IMR-90 (cell line): Measurements from ENCODE around the gene KCNIP3. TPM values are rescaled to one million over a fixed set of nuclear protein-coding genes. Genes with fewer than 3 reads are reported as not detected.

Experiments used
- ATAC-seq: fragments of 200-7000 bp; cut with Tn5 transposase; 2 replicates; pipeline ENCODE4 v1.9.1; 2020; ENCODE audit warnings: low read depth, mild to moderate bottlenecking, moderate library complexity
- BruUV-seq: library from RNA; stranded (reverse); fragments of 400-500 nt; replicated peaks from 2 replicates; lab custom pipeline; 2021; lab: Mats Ljungman, UMichigan
- CTCF ChIA-PET: fragments of 300-600 bp; formaldehyde crosslinking; extraction: SDS; loops from one replicate; lab custom pipeline; 2021; ENCODE audit warnings: antibody characterized with exemption; lab: Yijun Ruan, JAX
- POLR2A ChIA-PET: fragments of 300-600 bp; sonication (Branson Sonifier 250); formaldehyde crosslinking; loops from one replicate; lab custom pipeline; 2022; ENCODE audit warnings: antibody characterized with exemption; ENCODE audit not compliant: unreplicated experiment; lab: Charles Lee
- DNase-seq: peaks from one replicate; pipeline ENCODE4 v3.0.0; 2013
- H2AFZ ChIP-seq: replicated peaks from 2 replicates; pipeline ENCODE3; 2013; ENCODE audit warnings: low read length, mild to moderate bottlenecking; ENCODE audit not compliant: poor library complexity
- H2AK5ac ChIP-seq: 2 replicates; pipeline ENCODE4 v1.6.1; 2013; ENCODE audit warnings: low read depth, low read length, inconsistent platforms
- H2AK9ac ChIP-seq: replicated peaks from 2 replicates; pipeline ENCODE3; 2013; ENCODE audit warnings: mild to moderate bottlenecking, low read depth, low read length, moderate library complexity; ENCODE audit not compliant: poor library complexity
- H2BK120ac ChIP-seq: 2 replicates; pipeline ENCODE4 v1.6.1; 2013; ENCODE audit warnings: low read depth, low read length, inconsistent platforms
- H2BK15ac ChIP-seq: 3 replicates; pipeline ENCODE4 v1.6.1; 2013; ENCODE audit warnings: low read depth, low read length, inconsistent platforms
- H2BK20ac ChIP-seq: 2 replicates; pipeline ENCODE4 v1.6.1; 2013; ENCODE audit warnings: low read depth, mild to moderate bottlenecking, inconsistent platforms, low read length, moderate library complexity
- H2BK5ac ChIP-seq: 2 replicates; pipeline ENCODE4 v1.6.1; 2013; ENCODE audit warnings: mild to moderate bottlenecking, low read depth, low read length, inconsistent platforms; ENCODE audit not compliant: poor library complexity, severe bottlenecking
- H3K14ac ChIP-seq: replicated peaks from 2 replicates; pipeline ENCODE4 v1.6.1; 2013; ENCODE audit warnings: low read depth, low read length, inconsistent platforms
- H3K18ac ChIP-seq: 2 replicates; pipeline ENCODE4 v1.6.1; 2013; ENCODE audit warnings: low read depth, low read length, control low read depth
- H3K23ac ChIP-seq: 2 replicates; pipeline ENCODE4 v1.6.1; 2013; ENCODE audit warnings: low read depth, low read length, inconsistent platforms
- H3K27ac ChIP-seq: 2 replicates; pipeline ENCODE4 v1.5.1; 2013; ENCODE audit warnings: mild to moderate bottlenecking, control low read depth, low read length; ENCODE audit not compliant: insufficient read depth
- H3K27me3 ChIP-seq: 2 replicates; pipeline ENCODE4 v1.6.1; 2013; ENCODE audit warnings: low read length; ENCODE audit not compliant: control insufficient read depth, insufficient read depth
- H3K36me3 ChIP-seq: 2 replicates; pipeline ENCODE4 v1.6.1; 2013; ENCODE audit warnings: low read length, mixed read lengths; ENCODE audit not compliant: control insufficient read depth, insufficient read depth
- H3K4ac ChIP-seq: 2 replicates; pipeline ENCODE4 v1.6.1; 2013; ENCODE audit warnings: low read depth, low read length, inconsistent platforms
- H3K4me1 ChIP-seq: 2 replicates; pipeline ENCODE4 v1.6.1; 2013; ENCODE audit warnings: low read length, mixed read lengths; ENCODE audit not compliant: control insufficient read depth, insufficient read depth
- H3K4me2 ChIP-seq: 2 replicates; pipeline ENCODE4 v1.6.1; 2013; ENCODE audit warnings: low read depth, mild to moderate bottlenecking, control low read depth, low read length, moderate library complexity
- H3K4me3 ChIP-seq: 2 replicates; pipeline ENCODE4 v1.5.1; 2013; ENCODE audit warnings: low read depth, mild to moderate bottlenecking, control low read depth, low read length, moderate library complexity; ENCODE audit not compliant: insufficient read depth
- H3K56ac ChIP-seq: 2 replicates; pipeline ENCODE4 v1.6.1; 2013; ENCODE audit warnings: low read length, inconsistent platforms; ENCODE audit not compliant: insufficient read depth; ENCODE audit errors: extremely low read depth
- H3K79me1 ChIP-seq, 2 experiments: 2 replicates each; pipeline ENCODE4 v1.6.1; 2013; ENCODE audit warnings: low read length in 2 of 2, inconsistent platforms in 1 of 2, low read depth in 1 of 2
- H3K9ac ChIP-seq: 2 replicates; pipeline ENCODE4 v1.6.1; 2013; ENCODE audit warnings: low read depth, low read length, control low read depth
- H3K9me1 ChIP-seq: 2 replicates; pipeline ENCODE4 v1.6.1; 2013; ENCODE audit warnings: low read length, inconsistent platforms; ENCODE audit not compliant: insufficient read depth
- H3K9me3 ChIP-seq: 2 replicates; pipeline ENCODE4 v1.6.1; 2013; ENCODE audit warnings: low read length; ENCODE audit not compliant: control insufficient read depth, insufficient read depth
- H4K20me1 ChIP-seq: 2 replicates; pipeline ENCODE4 v1.6.1; 2013; ENCODE audit warnings: low read length, inconsistent platforms; ENCODE audit not compliant: insufficient read depth
- H4K5ac ChIP-seq: 2 replicates; pipeline ENCODE4 v1.6.1; 2013; ENCODE audit warnings: mild to moderate bottlenecking, low read depth, low read length, control low read depth
- H4K8ac ChIP-seq, 2 experiments: 2 replicates each; pipeline ENCODE4 v1.6.1; 2013; ENCODE audit warnings: low read depth in 2 of 2, low read length in 2 of 2, control low read depth in 1 of 2, inconsistent platforms in 1 of 2
- H4K91ac ChIP-seq: 2 replicates; pipeline ENCODE4 v1.6.1; 2013; ENCODE audit warnings: low read depth, low read length, inconsistent platforms; ENCODE audit not compliant: insufficient read depth
- CEBPB ChIP-seq: IDR thresholded peaks from 2 replicates; pipeline ENCODE4 v1.6.1; 2012; ENCODE audit warnings: low read depth, low read length, improper control_type of control experiment
- CHD1 ChIP-seq: IDR thresholded peaks from 2 replicates; pipeline ENCODE4 v1.6.1; 2012; ENCODE audit warnings: low read depth, low read length, improper control_type of control experiment
- CTCF ChIP-seq: conservative IDR thresholded peaks from 2 replicates; pipeline ENCODE4 v1.5.1; 2012; ENCODE audit warnings: mild to moderate bottlenecking, low read depth, low read length, improper control_type of control experiment
- ELK1 ChIP-seq: fragments of 150-350 bp; IDR thresholded peaks from 2 replicates; pipeline ENCODE4 v1.6.1; 2016; ENCODE audit warnings: low read depth, mild to moderate bottlenecking, low read length, moderate library complexity, borderline replicate concordance
- FOS ChIP-seq: fragments of 150-350 bp; IDR thresholded peaks from 2 replicates; pipeline ENCODE4 v1.6.1; 2016; ENCODE audit warnings: low read depth, low read length
- MAFK ChIP-seq: IDR thresholded peaks from 2 replicates; pipeline ENCODE4 v1.6.1; 2012; ENCODE audit warnings: low read depth, low read length, improper control_type of control experiment
- MXI1 ChIP-seq: IDR thresholded peaks from 2 replicates; pipeline ENCODE4 v1.6.1; 2012; ENCODE audit warnings: low read depth, mild to moderate bottlenecking, low read length, moderate library complexity, borderline replicate concordance
- POLR2A ChIP-seq: IDR thresholded peaks from 2 replicates; pipeline ENCODE4 v1.6.1; 2012; ENCODE audit warnings: mild to moderate bottlenecking, low read depth, low read length
- RAD21 ChIP-seq: IDR thresholded peaks from 2 replicates; pipeline ENCODE4 v1.6.1; 2012; ENCODE audit warnings: low read length, improper control_type of control experiment
- SMC3 ChIP-seq: fragments of 150-350 bp; IDR thresholded peaks from 2 replicates; pipeline ENCODE4 v1.6.1; 2016; ENCODE audit warnings: low read depth, mild to moderate bottlenecking, antibody characterized with exemption, low read length, moderate library complexity
- WGBS, 2 experiments: methylation state at CpG; one replicate each; pipeline versions ENCODE4 v1.1.5 to v1.1.7; 2013; ENCODE audit warnings: missing lambda C conversion rate in 2 of 2; ENCODE audit not compliant: insufficient read length in 1 of 2; ENCODE audit errors: extremely low coverage in 2 of 2; 5-methylcytosine and 5-hydroxymethylcytosine counted together
- dilution Hi-C: fragments of 300-500 bp; cut with HindIII; formaldehyde crosslinking; loops from one replicate; pipeline ENCODE4 v1.14.3; 2018; ENCODE audit warnings: low sequenced_read_pairs; ENCODE audit not compliant: unreplicated experiment
- in situ Hi-C: fragments of 300-500 bp; cut with MboI; formaldehyde crosslinking; loops from 3 replicates; pipeline ENCODE4 v1.14.3; 2019; ENCODE audit warnings: low sequenced_read_pairs, inconsistent platforms, mixed read lengths
- intact Hi-C: fragments of 100-400 bp; cut with micrococcal nuclease; formaldehyde crosslinking; loops from 2 replicates; pipeline ENCODE4 v1.10.0; 2022
- polyA plus RNA-seq, 3 experiments: library from polyadenylated mRNA; depleted of rRNA; stranded (reverse); fragments of >200 nt; gene quantifications; 2 replicates each; pipeline ENCODE4 v1.2.3, GENCODE V29; 2012; ENCODE audit warnings: low replicate concordance in 1 of 3
- total RNA-seq: library from RNA; depleted of rRNA; stranded (reverse); fragments of >200 nt; gene quantifications from 2 replicates; pipeline ENCODE4 v1.2.3, GENCODE V29; 2012

Gene KCNIP3
- total and polyA plus RNA-seq, 2 of the 4 experiments (the other 2 are of a cell fraction): 0.72 to 1.4 TPM

GRCh38 chr2:95314964-95315611 is 17.9 kb downstream of the KCNIP3 start:
- Histone ChIP-seq H3K4me2 (no peak overlapping the region), H2AK9ac (no peak overlapping the region), H3K4ac (no peak overlapping the region), H4K91ac (no peak overlapping the region), H3K27ac (no peak overlapping the region), H3K36me3 (no peaks in the 10 kb centered on the region), H4K5ac (no peak overlapping the region), H3K4me3 (no peak overlapping the region), H2AK5ac (no peak overlapping the region), H3K9me1 (no peaks in the 10 kb centered on the region), H3K18ac (no peak overlapping the region), H3K56ac (no peak overlapping the region), H2AFZ (peak overlapping the region; percentile 23), H3K9me3 (no peaks in the 10 kb centered on the region), H3K4me1 (peaks cover 9% of the 10 kb centered on the region; the same call in 1 of the 2 replicates), H4K8ac (no peak overlapping the region), H3K27me3 (peaks cover 5% of the 10 kb centered on the region; the same call in 1 of the 2 replicates), H2BK20ac (no peak overlapping the region), H3K9ac (no peak overlapping the region), H4K20me1 (no peaks in the 10 kb centered on the region), H2BK120ac (no peak overlapping the region), H2BK5ac (no peak overlapping the region), H3K23ac (no peak overlapping the region), H2BK15ac (no peak overlapping the region), H3K79me1 (no peaks in the 10 kb centered on the region), H3K14ac (no peak overlapping the region)
- intact Hi-C loops (loop anchor here (2.0 kb wide), 1 partner anchor 122 kb away; no protein-coding TSS in a partner anchor), dilution Hi-C loops (no loop called here), in situ Hi-C loops (no loop called here)
- peak; percentile 7 for DNase-seq
- ATAC-seq: peak; percentile 40; the same call in 1 of the 2 replicates
- ChIA-PET POLR2A (no interaction called here), CTCF (no interaction called here)
- BruUV-seq: no TSS peak
- TF ChIP-seq POLR2A: no peak
- TF ChIP-seq FOS: no peak
- TF ChIP-seq CHD1: no peak
- no peak for TF ChIP-seq MXI1
- TF ChIP-seq CEBPB: no peak
- peak; percentile 38 for TF ChIP-seq RAD21
- no peak for TF ChIP-seq MAFK
- peak; percentile 46 for TF ChIP-seq CTCF
- peak; percentile 41; the same call in 1 of the 2 replicates for TF ChIP-seq SMC3
- TF ChIP-seq ELK1: no peak
- WGBS, 2 experiments: 79% methylated on average over 6 of the region's 16 CpGs; no CpG with 5 or more reads in 1 of the 2 experiments
